AG04449 (cell line): ENCODE measurements around the gene PP2D1.
"Not testable (repeated sequence)": the region's sequence is repeated elsewhere in the genome, so short reads cannot be mapped to it uniquely, and the experiment has no call there.

Experiments used
- CTCF ChIA-PET: fragments of 350-600 bp; formaldehyde crosslinking; extraction: SDS; loops from one replicate; lab custom pipeline; 2021; ENCODE audit warnings: antibody characterized with exemption; lab: Yijun Ruan, JAX
- POLR2A ChIA-PET: fragments of 400-600, 350-600 bp; formaldehyde crosslinking; extraction: SDS; loops from one replicate; lab custom pipeline; 2020; ENCODE audit warnings: antibody characterized with exemption, inconsistent platforms; lab: Yijun Ruan, JAX
- DNase-seq: peaks from one replicate; pipeline ENCODE4 v3.0.0-alpha.2; 2010; ENCODE audit warnings: low read depth, low spot score
- H3K4me3 ChIP-seq: 2 replicates; pipeline ENCODE4 v1.5.1; 2011; ENCODE audit warnings: low read depth, mild to moderate bottlenecking, control low read depth, low read length
- TF ChIP-seq, protein P1 (sequence below): IDR thresholded peaks from one replicate; pipeline ENCODE4 v1.5.1; 2011; ENCODE audit warnings: mild to moderate bottlenecking, moderate library complexity, low read length, control low read depth, inconsistent platforms; ENCODE audit not compliant: insufficient read depth; ENCODE audit errors: missing control alignments

Gene PP2D1

DNA sequence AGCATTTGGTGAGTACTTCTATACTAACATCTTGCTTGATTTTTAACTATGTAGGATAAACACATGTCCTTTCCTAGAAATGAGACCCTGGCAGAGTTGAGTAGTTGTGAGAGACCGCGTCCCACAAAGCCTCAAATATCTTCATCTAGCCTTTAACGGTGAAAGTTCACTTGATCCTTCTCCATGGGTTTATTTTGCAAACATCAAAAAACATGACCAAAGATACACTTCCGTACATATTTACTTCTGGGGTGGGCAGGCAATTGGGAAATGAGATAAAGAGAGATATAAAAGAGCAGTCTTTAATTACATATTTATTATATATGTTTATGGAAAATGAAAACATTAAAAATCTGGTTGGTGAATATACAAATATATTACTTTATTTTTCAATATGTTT is 23.0 kb upstream of the PP2D1 start:
- H3K4me3 ChIP-seq, result no peak overlapping the region
- CTCF ChIA-PET, result no interaction called here
- POLR2A ChIA-PET, result no interaction called here
- no peak for DNase-seq
- TF ChIP-seq, protein P1, sequence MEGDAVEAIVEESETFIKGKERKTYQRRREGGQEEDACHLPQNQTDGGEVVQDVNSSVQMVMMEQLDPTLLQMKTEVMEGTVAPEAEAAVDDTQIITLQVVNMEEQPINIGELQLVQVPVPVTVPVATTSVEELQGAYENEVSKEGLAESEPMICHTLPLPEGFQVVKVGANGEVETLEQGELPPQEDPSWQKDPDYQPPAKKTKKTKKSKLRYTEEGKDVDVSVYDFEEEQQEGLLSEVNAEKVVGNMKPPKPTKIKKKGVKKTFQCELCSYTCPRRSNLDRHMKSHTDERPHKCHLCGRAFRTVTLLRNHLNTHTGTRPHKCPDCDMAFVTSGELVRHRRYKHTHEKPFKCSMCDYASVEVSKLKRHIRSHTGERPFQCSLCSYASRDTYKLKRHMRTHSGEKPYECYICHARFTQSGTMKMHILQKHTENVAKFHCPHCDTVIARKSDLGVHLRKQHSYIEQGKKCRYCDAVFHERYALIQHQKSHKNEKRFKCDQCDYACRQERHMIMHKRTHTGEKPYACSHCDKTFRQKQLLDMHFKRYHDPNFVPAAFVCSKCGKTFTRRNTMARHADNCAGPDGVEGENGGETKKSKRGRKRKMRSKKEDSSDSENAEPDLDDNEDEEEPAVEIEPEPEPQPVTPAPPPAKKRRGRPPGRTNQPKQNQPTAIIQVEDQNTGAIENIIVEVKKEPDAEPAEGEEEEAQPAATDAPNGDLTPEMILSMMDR, result no peak

DNA sequence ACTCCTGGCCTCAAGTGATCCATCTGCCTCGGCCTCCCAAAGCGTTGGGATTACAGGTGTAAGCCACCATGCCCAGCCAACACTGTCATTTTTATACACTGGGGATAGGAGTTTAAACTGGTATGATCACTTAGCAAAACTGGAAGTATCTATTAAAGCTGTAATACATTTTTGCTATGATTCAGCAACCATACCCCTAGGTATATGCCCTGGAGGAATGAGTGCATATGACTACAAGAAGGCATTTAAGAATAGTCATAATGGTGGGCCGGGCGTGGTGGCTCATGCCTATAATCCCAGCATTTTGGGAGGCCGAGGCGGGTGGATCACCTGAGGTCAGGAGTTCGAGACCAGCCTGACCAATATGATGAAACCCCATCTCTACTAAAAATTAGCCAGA is 19.9 kb upstream of the PP2D1 start:
- DNase-seq, POLR2A ChIA-PET, H3K4me3 ChIP-seq, CTCF ChIA-PET: not testable (repeated sequence)

DNA sequence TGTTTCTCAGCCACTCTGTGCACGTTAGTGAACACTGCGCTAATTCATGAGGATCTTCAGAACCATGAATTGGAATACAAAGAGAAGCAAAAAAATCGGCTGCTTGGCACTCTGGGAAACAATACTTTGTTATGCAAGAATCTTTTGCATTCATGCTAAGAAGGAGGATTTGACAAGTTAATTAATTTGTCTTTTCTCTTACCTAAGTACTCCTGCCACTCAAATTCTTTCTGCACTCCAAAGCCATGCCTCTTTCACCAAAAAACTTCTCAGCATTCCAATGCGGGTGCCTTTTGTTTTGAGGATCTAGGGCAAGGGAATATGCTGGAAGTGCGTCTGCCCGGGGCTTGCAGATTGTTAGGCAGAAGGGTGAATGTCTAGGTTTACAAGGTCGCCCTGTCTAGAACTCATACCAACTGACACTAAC is 16.9 kb upstream of the PP2D1 start:
- H3K4me3 ChIP-seq, result no peak overlapping the region
- ChIA-PET POLR2A (no interaction called here), CTCF (no interaction called here)
- TF ChIP-seq, protein P1, result no peak
- DNase-seq, result no peak

DNA sequence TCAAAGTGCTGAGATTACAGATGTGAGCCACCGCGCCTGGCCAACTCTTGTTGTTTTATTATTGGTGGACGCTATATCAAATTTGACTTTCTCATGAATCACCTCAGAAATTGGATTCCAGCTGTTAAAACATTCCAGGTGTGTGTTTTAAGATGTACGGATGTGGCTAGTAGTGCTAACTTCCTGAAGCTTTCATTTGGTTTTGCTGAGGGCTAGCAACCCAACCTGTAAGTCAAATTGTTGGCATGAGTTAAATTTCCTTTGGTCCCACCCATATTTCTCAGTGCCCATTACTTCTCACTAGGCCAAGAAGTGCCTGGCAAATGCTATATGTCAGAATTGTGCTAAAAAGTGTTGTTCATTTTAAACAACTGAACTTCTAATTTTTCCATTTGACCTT is 15.1 kb upstream of the PP2D1 start:
- CTCF ChIA-PET, result no interaction called here
- DNase-seq, result no peak
- no peak overlapping the region for H3K4me3 ChIP-seq
- TF ChIP-seq, protein P1, result no peak
- POLR2A ChIA-PET, result no interaction called here

DNA sequence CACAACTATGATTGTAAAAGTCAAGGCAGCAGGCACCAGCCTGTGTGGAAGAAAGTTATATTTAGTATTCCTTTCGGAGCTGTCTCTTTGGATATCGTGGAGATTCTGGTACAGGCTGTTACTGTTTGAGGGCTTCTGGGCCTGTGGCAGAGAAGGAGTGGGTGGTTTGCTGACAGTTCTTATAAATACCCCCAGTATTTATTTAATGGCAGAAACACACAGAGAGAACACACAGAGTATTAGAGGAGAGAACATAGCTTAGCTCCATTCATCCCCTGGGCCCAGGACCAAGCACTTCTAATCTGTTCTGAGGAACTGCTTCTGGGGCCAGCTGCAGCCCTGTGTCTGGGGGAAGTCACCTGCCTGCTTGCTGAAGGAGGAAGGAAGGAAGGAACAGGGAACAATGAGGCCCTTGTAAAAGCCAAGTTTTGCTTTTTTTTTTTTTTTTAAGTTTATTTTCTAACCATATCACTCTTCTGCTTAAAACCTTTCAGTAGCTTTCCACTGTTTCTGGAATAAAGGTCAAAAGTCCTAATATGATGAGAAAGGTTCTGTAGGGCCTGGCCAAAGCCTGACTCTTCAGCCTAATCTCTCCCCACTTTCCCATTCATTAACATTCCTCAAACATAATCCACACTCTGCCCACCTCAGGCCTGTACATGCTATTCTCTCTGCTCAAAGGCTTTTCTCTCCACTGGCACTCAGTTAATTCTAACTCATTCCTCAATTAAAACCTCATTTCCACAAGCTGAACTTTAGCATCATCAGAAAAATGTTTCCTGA is 11.8 kb upstream of the PP2D1 start:
- ChIA-PET CTCF (no interaction called here), POLR2A (no interaction called here)
- DNase-seq, result no peak
- TF ChIP-seq, protein P1, result no peak
- no peak overlapping the region for H3K4me3 ChIP-seq

DNA sequence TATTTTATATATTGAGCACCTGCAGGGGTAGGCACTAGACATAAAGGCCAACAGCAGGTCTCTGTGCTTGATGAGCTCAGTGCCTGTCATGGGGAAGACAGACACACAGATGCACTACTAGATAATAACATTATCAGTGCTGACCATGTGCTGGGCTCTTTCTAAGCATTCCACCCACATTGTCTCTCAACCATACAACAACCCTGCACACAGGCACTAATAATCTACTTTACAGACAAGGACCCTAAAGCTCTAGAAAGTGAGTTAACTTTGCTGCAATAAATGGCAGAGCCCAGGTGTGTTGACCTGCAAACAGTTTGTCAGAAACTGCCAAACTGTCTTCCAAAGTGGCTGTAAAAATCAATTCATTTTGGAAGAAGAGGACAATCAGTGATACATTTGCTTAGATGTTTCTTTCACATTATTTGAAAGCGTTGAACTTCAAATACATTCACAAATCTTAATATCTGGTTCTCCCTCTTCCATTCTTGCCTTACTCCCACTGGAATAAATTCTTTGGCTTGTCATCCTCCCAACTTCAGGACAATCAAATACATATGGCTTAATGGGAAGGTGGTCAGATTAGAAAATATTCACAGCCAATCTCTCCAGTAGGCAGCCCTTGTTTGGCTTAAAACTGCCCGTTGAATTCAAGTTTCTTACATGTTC is 11.0 kb upstream of the PP2D1 start:
- H3K4me3 ChIP-seq, result no peak overlapping the region
- TF ChIP-seq, protein P1, result no peak
- CTCF ChIA-PET, result no interaction called here
- POLR2A ChIA-PET, result no interaction called here
- no peak for DNase-seq

DNA sequence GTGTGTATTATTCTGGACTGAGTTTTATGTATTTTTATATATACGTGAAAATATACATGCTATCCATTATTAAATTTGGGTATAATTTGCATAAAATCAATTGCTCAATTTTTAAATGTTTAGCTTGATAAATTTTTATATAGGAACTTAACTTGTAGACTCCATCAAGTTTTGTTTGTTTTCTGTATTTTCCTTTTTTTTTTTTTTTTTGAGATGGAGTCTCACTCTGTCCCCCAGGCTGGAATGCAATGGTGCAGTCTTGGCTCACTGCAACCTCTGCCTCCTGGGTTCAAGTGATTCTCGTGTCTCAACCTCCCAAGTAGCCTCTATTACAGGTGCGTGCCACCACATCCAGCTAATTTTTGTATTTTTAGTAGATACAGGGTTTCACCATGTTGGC is 4.0 kb upstream of the PP2D1 start:
- CTCF ChIA-PET, H3K4me3 ChIP-seq, POLR2A ChIA-PET, DNase-seq: not testable (repeated sequence)
